Vein endothelial cell (primary cell): ENCODE results near the gene SF3B2. TPM values are rescaled to one million over a fixed set of nuclear protein-coding genes. Genes with fewer than 3 reads are reported as not detected.

Experiments
- total RNA-seq: library from RNA; depleted of rRNA; stranded (reverse); fragments of >200 nt; gene quantifications from 2 replicates; pipeline ENCODE4 v1.2.3, GENCODE V29; 2012

The SF3B2 gene
- 173 and 231 TPM in 2 replicates for total RNA-seq

GRCh38 chr11:66051766-66052663 is at the start of gene SF3B2:
TSS of gene SF3B2 (plus strand) at chr11:66052364. CDS start at chr11:66052385, 21 bp downstream.

GRCh38 chr11:66011785-66012303 is 40.3 kb upstream of the SF3B2 start, which contains the start of gene CST6:
TSS of gene CST6 (plus strand) at chr11:66012008. CDS start at chr11:66012045, 37 bp downstream.

GRCh38 chr11:66026017-66026529 is 26.1 kb upstream of the SF3B2 start, which contains the start of gene CATSPER1:
TSS of gene CATSPER1 (minus strand) at chr11:66026479. CDS start at chr11:66026379, 100 bp downstream.

GRCh38 chr11:66048547-66049323 is 3.4 kb upstream of the SF3B2 start, which contains the start of gene GAL3ST3:
TSS of gene GAL3ST3 (minus strand) at chr11:66049161. CDS start at chr11:66045415, 3,746 bp downstream.

GRCh38 chr11:66069715-66070603 is 17.8 kb downstream of the SF3B2 start, which contains the start of gene PACS1:
TSS of gene PACS1 (plus strand) at chr11:66070272. CDS start at chr11:66070487, 215 bp downstream.

Other genes with a start within 250 kb of the SF3B2 start
- gene SNX32, start 218.4 kb upstream of the SF3B2 start, total RNA-seq: 0.10 and 1.6 TPM in 2 replicates
- gene CFL1, start 194.2 kb upstream of the SF3B2 start, total RNA-seq: 1,256 and 1,560 TPM in 2 replicates
- gene MUS81, start 191.9 kb upstream of the SF3B2 start, total RNA-seq: 53.7 and 62.4 TPM in 2 replicates
- gene EFEMP2, start 179.6 kb upstream of the SF3B2 start, total RNA-seq: 22.2 and 40.2 TPM in 2 replicates
- gene CTSW, start 172.5 kb upstream of the SF3B2 start, total RNA-seq: 0.33 TPM in 1 of 2 replicates, not detected in the other
- 136 and 187 TPM in 2 replicates for gene FIBP, start 163.9 kb upstream of the SF3B2 start, total RNA-seq
- gene CCDC85B, start 161.7 kb upstream of the SF3B2 start, total RNA-seq: 75.8 and 112 TPM in 2 replicates
- 32.1 and 39.5 TPM in 2 replicates for gene FOSL1, start 152.0 kb upstream of the SF3B2 start, total RNA-seq
- 24.7 and 28.1 TPM in 2 replicates for gene C11orf68, start 133.3 kb upstream of the SF3B2 start, total RNA-seq
- gene DRAP1, start 132.9 kb upstream of the SF3B2 start, total RNA-seq: 108 and 111 TPM in 2 replicates
- gene TSGA10IP, start 106.9 kb upstream of the SF3B2 start, total RNA-seq: not detected in 2 replicates
- 29.2 and 33.6 TPM in 2 replicates for gene SART1, start 90.6 kb upstream of the SF3B2 start, total RNA-seq
- gene EIF1AD, start 50.2 kb upstream of the SF3B2 start, total RNA-seq: 36.3 and 36.4 TPM in 2 replicates
- gene BANF1, start 49.9 kb upstream of the SF3B2 start, total RNA-seq: 29.4 and 35.5 TPM in 2 replicates
- gene CST6, start 40.4 kb upstream of the SF3B2 start, total RNA-seq: not detected in 2 replicates
- 0.10 and 0.33 TPM in 2 replicates for gene CATSPER1, start 25.9 kb upstream of the SF3B2 start, total RNA-seq
- 0.65 TPM in 1 of 2 replicates, not detected in the other for gene GAL3ST3, start 3.2 kb upstream of the SF3B2 start, total RNA-seq
- 32.7 and 47.4 TPM in 2 replicates for gene PACS1, start 17.9 kb downstream of the SF3B2 start, total RNA-seq
- 22.0 and 22.9 TPM in 2 replicates for gene KLC2, start 205.3 kb downstream of the SF3B2 start, total RNA-seq
- 165 and 190 TPM in 2 replicates for gene RAB1B, start 216.3 kb downstream of the SF3B2 start, total RNA-seq
- 0.33 TPM in 1 of 2 replicates, not detected in the other for gene CNIH2, start 225.8 kb downstream of the SF3B2 start, total RNA-seq
- 128 and 174 TPM in 2 replicates for gene YIF1A, start 236.8 kb downstream of the SF3B2 start, total RNA-seq
- not detected in 2 replicates for gene TMEM151A, start 239.5 kb downstream of the SF3B2 start, total RNA-seq